Activated naive CD4-positive, alpha-beta T cell (primary cell): ENCODE results near the gene GOT1.

Source experiments
- DNase-seq, 4 experiments: peaks; one replicate each; lab custom pipeline; 2025; lab: John Stamatoyannopoulos, UW

The GOT1 gene

GRCh38 chr10:99433378-99434020 lies 3.1 kb upstream of the GOT1 start:
- no peak for DNase-seq

- DNase-seq = no peak
Measured at GRCh38 chr10:99432881-99433280, 2.5 kb upstream of the GOT1 start.

- DNase-seq = no peak
Measured at GRCh38 chr10:99432047-99432446, 1.6 kb upstream of the GOT1 start.

GRCh38 chr10:99431190-99431760 lies 851 bp upstream of the GOT1 start:
- DNase-seq = no peak

GRCh38 chr10:99430116-99430450 lies 341 bp downstream of the GOT1 start:
- peak in 1 of 4 experiments; percentile 17 for DNase-seq

- no peak for DNase-seq
Measured at GRCh38 chr10:99429517-99430095, 818 bp downstream of the GOT1 start.

- no peak for DNase-seq
Measured at GRCh38 chr10:99427566-99428190, 2.7 kb downstream of the GOT1 start.

GRCh38 chr10:99426689-99427088 lies 3.7 kb downstream of the GOT1 start:
- no peak for DNase-seq

- DNase-seq = no peak
Measured at GRCh38 chr10:99425204-99425603, 5.2 kb downstream of the GOT1 start.

GRCh38 chr10:99424656-99425055 lies 5.8 kb downstream of the GOT1 start:
- no peak for DNase-seq

GRCh38 chr10:99422529-99423096 lies 7.8 kb downstream of the GOT1 start:
- no peak for DNase-seq

GRCh38 chr10:99421233-99421739 lies 9.1 kb downstream of the GOT1 start:
- no peak for DNase-seq

- no peak for DNase-seq
Measured at GRCh38 chr10:99419688-99420087, 10.7 kb downstream of the GOT1 start.

GRCh38 chr10:99418910-99419624 lies 11.4 kb downstream of the GOT1 start:
- DNase-seq = no peak

- DNase-seq = no peak
Measured at GRCh38 chr10:99412099-99412498, 18.3 kb downstream of the GOT1 start.

- DNase-seq = no peak
Measured at GRCh38 chr10:99411546-99411945, 18.9 kb downstream of the GOT1 start.

- DNase-seq = no peak
Measured at GRCh38 chr10:99410876-99411275, 19.5 kb downstream of the GOT1 start.

- no peak for DNase-seq
Measured at GRCh38 chr10:99410146-99410545, 20.3 kb downstream of the GOT1 start.

GRCh38 chr10:99406149-99406548 lies 24.3 kb downstream of the GOT1 start:
- no peak for DNase-seq

GRCh38 chr10:99403674-99404073 lies 26.8 kb downstream of the GOT1 start:
- no peak for DNase-seq

GRCh38 chr10:99399664-99400063 lies 30.8 kb downstream of the GOT1 start:
- DNase-seq = no peak

- no peak for DNase-seq
Measured at GRCh38 chr10:99396471-99396870, 34.0 kb downstream of the GOT1 start.
